Measurements from ENCODE around the gene TBX4. TPM values are rescaled to one million over a fixed set of nuclear protein-coding genes. Genes with fewer than 3 reads are reported as not detected.

The TBX4 gene
- total and polyA plus RNA-seq, 12 donors: 0.03 TPM; not detected in 11

DNA sequence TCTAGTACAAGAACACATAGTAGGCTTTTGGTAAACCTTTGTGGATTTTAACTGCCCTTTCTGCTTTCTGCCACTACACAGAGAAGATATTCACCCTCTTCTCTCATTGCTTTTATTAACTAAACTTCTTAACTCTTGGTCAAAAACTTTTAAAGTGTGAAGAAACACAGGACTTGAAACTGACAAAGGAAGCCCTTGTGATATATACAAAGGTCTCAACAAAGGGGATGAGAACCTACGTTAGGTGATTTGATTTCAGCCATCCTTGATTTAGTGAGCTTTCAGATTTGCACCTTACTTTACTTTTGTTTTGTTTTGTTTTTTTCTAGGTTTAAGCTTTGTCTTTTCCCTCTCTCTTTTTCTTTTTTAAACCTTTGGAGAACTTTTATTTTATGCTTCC is 66.9 kb downstream of the TBX4 start:
- intact Hi-C loops (cut with DNase I): no loop called here
- WGBS, 2 donors: 64 to 75% methylated on average over 1 of the region's 1 CpG

DNA sequence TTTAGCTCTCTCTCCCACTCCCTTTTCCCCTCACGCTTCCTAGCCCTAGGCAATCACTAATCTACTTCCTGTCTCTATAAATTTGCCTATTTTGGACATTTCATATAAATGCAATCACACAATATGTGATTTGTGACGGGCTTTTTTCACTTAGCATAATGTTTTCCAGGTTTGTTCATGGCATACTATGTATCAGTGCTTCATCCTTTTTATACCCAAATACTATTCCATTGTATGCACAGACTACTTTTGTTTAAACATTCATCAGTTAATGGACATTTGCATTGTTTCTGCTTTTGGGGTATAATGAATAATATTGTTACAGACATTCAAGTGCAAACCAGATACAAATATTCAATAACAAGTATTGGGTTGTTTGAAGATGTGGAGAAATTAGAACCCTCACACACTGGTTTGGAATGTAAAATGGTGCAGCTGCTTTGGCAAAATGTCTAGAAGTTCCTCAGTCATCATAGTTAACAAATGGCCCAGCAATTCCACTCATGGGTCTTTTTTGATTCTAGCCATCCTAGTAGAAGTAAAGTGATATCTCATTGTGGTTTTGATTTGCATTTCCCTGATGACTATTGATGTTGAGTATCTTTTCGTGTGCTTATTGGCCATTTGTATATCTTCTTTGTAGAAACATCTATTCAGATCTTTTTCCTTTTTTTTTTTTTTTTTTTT is 67.7 kb downstream of the TBX4 start:
- H3K4me3 ChIP-seq: no peak overlapping the region
- intact Hi-C loops (cut with DNase I): no loop called here
- H3K4me1 ChIP-seq: no peaks in the 10 kb centered on the region
- TF ChIP-seq, protein P1, sequence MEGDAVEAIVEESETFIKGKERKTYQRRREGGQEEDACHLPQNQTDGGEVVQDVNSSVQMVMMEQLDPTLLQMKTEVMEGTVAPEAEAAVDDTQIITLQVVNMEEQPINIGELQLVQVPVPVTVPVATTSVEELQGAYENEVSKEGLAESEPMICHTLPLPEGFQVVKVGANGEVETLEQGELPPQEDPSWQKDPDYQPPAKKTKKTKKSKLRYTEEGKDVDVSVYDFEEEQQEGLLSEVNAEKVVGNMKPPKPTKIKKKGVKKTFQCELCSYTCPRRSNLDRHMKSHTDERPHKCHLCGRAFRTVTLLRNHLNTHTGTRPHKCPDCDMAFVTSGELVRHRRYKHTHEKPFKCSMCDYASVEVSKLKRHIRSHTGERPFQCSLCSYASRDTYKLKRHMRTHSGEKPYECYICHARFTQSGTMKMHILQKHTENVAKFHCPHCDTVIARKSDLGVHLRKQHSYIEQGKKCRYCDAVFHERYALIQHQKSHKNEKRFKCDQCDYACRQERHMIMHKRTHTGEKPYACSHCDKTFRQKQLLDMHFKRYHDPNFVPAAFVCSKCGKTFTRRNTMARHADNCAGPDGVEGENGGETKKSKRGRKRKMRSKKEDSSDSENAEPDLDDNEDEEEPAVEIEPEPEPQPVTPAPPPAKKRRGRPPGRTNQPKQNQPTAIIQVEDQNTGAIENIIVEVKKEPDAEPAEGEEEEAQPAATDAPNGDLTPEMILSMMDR (IDR thresholded peaks at IDR 0.05): no peak
- WGBS, 2 donors: 66% methylated on average over 3 of the region's 3 CpGs
- no peaks in the 10 kb centered on the region for H3K9me3 ChIP-seq
- H3K36me3 ChIP-seq: no peaks in the 10 kb centered on the region
- DNase-seq (no peak), ATAC-seq (no peak)
- peaks cover 0 to 28% (median 7%) of the 10 kb centered on the region in 7 donors for H3K27me3 ChIP-seq
- H3K27ac ChIP-seq: no peak overlapping the region

More for the DNA sequence above, 66.9 kb downstream of the TBX4 start:
- Histone ChIP-seq H3K27ac (no peak overlapping the region), H3K36me3 (no peaks in the 10 kb centered on the region), H3K9me3 (no peaks in the 10 kb centered on the region), H3K4me1 (no peaks in the 10 kb centered on the region), H3K27me3 (peaks cover 0 to 24% (median 5%) of the 10 kb centered on the region in 7 donors), H3K4me3 (no peak overlapping the region)
- ATAC-seq: no peak
- TF ChIP-seq, protein P1 (IDR thresholded peaks at IDR 0.05): no peak
- no peak for DNase-seq

DNA sequence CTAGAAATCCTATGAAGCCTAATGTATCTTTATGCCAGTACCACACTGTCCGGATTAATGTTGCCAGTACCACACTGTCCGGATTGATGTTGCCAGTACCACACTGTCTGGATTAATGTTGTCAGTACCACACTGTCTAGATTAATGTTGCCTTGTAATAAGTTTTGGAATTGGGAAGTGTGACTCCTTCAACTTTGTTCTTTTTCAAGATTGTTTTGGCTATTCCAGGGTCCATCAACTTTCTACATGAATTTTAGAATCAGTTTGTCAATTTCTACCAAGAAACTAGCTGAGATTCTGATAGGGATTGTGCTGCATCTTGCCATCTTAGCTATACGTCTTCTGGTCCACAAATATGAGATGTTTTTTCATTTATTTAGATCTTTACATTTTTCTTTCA is 68.7 kb downstream of the TBX4 start:
- ATAC-seq (no peak), DNase-seq (no peak)
- TF ChIP-seq, protein P1 (IDR thresholded peaks at IDR 0.05): no peak
- Histone ChIP-seq H3K27ac (no peak overlapping the region), H3K4me3 (no peak overlapping the region), H3K36me3 (no peaks in the 10 kb centered on the region), H3K4me1 (no peaks in the 10 kb centered on the region), H3K27me3 (peaks cover 0 to 32% (median 10%) of the 10 kb centered on the region in 7 donors), H3K9me3 (no peaks in the 10 kb centered on the region)
- WGBS, 2 donors: 79 to 80% methylated on average over 3 of the region's 3 CpGs
- intact Hi-C loops (cut with DNase I): no loop called here

DNA sequence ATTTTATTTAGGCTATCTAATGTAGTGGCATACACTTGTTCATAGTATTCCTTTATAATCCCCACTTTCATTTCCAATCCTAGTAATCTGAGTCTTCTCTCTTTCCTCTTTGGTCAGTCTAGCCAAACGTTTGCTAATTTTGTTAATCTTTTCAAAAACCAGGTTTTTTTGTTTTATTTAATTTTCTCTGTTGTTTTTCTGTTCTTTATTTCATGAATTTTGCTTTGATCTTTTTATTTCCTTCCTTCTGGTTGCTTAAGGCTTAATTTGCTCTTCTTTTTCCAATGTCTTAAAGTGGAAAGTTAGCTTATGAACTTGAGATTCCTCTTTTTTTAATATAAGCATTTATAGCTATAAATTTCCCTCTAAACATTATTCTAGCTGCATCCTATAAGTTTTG is 69.9 kb downstream of the TBX4 start:
- Histone ChIP-seq H3K27ac (no peak overlapping the region), H3K4me3 (no peak overlapping the region), H3K4me1 (no peaks in the 10 kb centered on the region), H3K27me3 (peaks cover 0 to 28% (median 12%) of the 10 kb centered on the region in 7 donors), H3K9me3 (no peaks in the 10 kb centered on the region), H3K36me3 (no peaks in the 10 kb centered on the region)
- ATAC-seq: no peak
- 76 to 82% methylated on average over 1 of the region's 1 CpG for WGBS, 2 donors
- no peak for DNase-seq
- TF ChIP-seq, protein P1 (IDR thresholded peaks at IDR 0.05): no peak
- intact Hi-C loops (cut with DNase I): no loop called here

Measured in heart right ventricle (tissue), 16 donors.